Forelimb muscle (tissue), 1 donor: Measurements from ENCODE around the gene ZBTB18. TPM values are rescaled to one million over a fixed set of nuclear protein-coding genes. Genes with fewer than 3 reads are reported as not detected.
"Not testable (repeated sequence)": the region's sequence is repeated elsewhere in the genome, so short reads cannot be mapped to it uniquely, and the experiment has no call there.

Experiments
- DNase-seq: peaks from one replicate; pipeline ENCODE4 v3.0.0-alpha.2; 2013; ENCODE audit warnings: low read depth
- polyA plus RNA-seq: library from polyadenylated mRNA; unstranded; fragments of 120-200 nt; gene quantifications from one replicate; pipeline ENCODE4 v1.2.1, GENCODE V29; 2013; ENCODE audit not compliant: insufficient read length

ZBTB18 gene
- polyA plus RNA-seq, 1 donor, result 92.2 TPM

DNA sequence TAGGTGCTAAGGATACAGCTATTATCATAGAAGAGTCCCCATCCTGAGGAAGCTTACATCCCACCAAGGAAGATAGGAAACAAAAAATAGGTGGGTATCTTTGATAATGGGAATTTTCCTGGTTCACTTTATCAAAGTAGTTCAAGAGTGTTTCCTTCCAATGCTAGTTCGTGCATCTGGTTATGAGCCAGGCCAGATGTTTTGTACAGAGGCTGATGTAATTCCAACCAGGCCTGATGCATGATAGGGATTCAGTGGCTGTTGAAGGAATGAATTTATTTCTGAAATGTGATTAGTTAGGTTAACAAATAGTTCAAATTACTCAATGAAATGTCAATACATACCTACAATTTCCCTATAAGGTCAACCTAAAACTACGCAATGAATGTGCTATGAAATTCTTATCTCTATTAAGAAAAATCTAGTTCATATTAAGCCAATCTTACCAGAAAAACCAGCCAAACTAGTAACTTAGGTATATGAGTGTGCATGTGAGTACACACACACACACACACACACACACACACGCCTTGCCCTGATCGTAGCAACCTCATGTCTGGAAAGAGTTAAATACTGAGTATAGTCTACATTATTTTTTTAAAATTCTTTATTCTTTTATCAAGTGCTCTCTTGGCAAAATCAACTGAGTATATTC, 9.5 kb upstream of the ZBTB18 start:
- DNase-seq, result no peak

DNA sequence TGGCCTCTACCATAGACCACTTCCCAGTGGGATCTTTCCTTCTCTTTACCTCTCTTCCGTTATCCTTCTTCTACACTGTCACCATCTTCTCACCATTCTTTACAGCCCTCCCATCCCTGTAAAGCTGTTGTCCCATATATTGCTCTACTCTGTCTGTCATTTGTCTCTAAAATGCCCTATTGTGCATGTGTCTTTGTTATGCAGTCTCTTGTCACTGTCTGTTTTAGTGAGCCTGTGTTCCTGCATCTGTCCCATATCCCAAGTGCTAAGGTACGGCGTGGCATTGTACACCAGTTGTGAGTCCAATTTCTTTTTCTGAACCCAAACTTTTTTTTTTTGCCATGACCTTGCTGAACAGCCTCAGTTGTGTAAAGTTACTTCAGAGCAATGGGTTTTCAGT, 8.8 kb upstream of the ZBTB18 start:
- DNase-seq, result no peak

DNA sequence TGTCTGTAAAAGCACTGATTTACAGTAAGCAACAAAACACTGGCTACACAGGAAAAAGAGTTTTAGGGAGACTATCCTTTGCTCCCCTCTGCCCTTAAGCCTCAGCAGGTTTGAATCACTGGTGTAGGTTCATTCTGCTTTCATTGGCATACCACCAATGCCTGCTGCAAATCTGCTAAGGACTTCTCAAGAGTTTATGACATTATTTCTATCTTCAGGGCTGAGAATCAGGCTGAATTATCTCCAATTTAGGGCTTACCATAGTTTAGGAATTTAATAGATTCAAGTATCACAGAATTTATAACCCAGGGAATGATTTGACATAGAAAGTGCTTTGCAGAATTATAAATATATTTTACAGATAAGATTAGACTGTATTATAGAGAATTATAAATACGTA, 6.7 kb upstream of the ZBTB18 start:
- DNase-seq, result no peak

DNA sequence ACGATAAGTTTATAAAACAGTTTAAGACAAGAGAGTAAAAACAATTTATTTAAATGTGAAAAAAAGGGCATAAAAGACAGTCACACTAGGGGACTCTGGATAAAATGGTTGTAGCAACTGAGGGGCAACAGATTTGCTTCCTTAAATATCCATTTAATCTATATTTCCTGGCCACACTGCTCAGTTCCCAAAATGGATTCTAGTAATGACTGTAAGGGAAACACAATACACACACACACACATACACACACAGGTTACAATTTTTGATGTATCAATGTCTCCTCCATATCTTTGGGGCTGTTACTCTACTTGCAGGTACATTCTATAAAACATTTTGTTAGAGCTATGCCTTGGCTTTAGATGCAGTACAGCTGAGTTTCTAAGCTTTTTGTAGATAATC, 4.8 kb upstream of the ZBTB18 start:
- DNase-seq, result not testable (repeated sequence)

DNA sequence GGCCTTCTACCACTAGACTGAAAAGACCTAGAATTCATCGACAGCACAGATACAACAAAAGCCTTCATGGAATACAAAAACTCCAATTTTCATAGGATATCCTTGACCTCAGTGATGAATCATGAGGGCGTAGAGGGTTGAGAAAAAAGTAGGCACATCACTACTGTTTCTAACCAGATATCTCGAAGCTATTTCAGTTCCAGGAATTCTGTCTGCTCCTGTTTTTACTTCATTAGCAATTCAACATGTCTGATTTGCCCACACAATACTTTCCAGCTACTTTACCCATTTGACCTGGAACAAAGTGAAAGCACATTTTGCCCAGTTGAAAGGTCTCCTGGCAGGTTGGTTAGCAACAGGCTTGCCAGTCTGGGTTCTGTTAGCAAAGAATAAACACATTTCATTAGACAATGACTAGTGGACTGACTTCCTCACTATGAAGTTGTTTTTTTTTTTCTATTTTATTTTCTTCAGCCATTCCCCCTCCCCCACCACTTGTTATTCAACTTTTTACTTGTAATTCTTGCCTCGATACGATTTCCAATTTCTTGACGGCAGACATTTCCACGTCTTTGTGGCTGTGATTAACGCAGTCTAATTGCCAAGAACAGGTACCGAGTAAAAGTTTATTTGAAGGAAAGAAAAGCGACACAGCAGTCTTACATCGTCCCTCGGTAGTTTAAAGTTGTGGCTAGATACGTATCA, 4.0 kb upstream of the ZBTB18 start:
- DNase-seq, result no peak

DNA sequence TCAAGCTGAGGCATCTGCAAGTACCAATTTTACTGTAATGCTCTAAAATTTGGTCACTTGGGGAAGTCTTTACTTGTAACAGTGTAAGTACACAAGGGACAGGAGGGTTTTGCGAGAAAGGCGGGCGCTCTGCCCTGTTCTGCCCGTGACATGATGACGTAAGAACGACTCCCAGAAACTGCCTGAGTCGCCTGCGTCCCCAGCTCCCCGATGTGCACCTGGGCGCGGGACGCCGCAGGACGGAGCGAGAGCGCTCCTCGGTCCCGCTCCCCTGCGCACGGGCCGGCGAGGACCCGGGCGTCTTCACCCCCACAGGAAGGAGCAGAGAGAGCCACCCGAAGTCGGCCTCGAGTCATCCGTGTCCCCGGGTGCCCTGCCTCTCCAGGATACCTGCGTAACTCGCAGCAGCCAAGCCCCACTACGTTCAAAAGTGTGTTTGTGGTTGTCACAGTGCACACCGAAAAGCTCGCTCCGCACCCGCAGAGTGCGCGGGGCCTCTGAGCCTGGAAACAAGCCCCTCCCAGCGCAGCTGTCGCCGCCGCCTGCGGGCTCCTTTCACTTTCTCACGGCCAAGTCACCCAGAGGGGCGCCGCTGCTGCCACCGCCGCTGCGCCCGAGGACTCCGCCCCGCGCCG, 3.3 kb upstream of the ZBTB18 start:
- no peak for DNase-seq

DNA sequence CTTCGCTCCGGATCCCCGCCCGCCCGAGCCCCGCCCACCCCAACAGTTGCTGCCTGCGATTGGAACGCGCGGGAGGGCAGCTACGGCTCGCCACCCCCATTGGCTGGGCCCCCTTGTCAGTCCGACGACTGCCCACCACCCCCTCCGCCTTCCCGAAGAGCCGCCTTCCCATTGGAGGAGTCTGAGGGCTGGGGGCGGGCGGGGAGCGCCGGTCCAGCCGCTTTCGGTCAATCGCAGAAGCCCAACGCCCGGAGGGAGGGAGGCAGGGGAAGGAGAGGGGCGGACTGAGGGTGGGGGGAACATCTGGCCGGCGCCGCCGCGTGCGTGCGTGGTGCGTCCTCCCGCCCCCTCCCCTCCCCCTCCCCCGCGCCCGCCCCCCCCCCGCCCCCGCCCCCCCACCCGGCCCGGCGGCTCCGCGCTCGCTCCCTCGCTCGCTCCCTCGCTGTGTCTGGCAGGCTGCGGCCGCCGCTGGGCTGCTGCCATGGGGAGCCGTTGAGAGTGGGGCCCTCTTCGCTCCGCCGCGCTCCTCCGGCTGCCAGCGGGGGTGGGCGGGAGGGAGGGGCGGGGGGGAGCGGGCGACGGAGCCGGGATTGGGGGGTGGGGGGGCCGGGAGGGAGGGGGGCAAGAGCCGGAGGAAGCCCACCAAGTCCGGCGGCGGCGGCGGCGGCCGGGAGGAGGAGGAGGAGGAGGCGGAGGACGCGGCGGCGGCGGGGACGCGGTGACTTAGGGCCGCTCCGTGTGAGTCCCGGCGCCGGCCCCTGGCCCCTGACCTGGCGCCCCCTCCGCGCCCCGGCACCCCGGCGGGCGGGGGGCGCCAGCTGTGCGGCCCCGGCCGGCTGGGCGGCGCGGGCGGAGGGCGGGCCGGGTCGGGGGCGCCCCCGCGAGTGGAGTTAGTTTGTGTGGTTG, 2.6 kb upstream of the ZBTB18 start:
- peak; percentile 92 for DNase-seq

DNA sequence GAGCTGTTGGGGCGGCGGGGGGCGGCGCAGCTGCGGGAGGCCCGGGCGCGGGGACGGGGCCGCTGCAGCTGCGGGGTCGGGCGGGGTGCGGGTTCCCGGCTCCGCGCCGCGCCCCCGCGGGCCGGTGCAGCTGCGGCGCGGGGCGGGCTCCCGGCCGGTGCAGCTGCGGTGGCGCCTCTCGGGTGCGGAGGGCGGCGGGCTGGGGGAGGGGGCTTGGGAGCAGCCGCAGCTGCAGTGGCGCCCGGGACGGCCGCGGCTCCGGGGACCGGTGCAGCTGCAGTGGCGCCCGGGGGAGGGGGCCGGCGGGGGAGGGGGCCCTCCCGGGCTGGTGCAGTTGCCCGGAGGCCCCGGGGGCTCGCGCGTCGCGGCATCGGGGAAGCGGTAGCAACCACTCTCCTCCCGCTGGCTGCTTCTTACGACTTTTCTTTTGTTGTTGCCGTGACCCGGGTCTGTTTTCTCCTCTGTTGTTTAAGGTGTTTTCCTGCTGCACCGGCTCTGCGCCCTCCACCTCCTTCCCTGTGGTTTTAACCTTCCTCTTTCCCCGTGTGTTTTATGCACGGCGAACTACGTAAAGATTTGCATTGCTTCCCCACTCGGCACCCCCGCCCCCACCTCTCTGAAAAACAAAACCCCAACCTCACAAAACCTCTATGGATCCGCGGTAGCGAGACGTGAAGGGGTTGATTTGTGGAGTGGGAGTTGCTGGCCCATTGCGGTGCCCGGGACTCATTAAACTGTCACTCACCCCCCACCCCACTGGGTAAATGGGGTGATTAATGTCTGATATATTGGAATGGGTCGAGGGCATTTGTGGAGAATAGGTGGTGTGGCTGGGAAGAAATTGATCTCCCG, 1.7 kb upstream of the ZBTB18 start:
- no peak for DNase-seq

DNA sequence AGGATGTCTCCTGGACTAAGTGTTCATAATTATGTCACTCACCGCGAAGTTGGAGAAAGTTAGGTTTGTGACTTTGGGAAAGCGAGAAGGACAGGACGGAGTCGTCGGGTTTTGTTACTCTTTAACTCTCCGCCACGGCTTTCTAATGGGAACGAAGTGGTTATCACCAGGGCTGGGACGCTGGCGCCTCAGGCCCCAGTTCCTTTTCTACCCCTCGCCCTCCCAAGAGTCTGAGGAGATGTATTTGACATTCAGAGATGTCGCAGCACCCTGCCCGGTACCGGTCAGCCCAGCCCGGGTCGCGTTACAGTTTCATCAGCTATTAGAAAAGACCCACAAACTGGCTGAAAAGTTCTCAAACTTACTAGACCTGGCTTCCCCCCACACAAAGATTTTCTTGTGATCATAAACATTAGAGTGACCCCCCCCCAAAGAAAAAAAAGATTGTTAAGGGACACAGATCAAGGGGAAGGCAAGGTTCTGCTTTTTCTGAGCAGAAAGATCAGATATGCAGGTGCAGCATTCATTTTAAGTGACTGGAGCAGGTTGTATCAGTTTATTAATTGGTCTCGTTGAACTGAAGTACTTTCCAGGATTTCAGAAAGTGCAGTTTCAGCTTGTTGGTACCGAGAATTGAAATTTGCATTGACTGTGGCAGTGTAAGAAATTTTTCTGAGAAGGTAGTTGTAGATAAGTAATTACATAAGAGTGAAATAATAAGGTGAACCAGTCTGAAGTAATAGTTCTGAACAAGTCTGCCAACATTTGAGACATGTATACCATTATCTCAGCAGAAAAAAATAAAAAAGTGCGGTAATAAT, 859 bp upstream of the ZBTB18 start:
- DNase-seq, result no peak

DNA sequence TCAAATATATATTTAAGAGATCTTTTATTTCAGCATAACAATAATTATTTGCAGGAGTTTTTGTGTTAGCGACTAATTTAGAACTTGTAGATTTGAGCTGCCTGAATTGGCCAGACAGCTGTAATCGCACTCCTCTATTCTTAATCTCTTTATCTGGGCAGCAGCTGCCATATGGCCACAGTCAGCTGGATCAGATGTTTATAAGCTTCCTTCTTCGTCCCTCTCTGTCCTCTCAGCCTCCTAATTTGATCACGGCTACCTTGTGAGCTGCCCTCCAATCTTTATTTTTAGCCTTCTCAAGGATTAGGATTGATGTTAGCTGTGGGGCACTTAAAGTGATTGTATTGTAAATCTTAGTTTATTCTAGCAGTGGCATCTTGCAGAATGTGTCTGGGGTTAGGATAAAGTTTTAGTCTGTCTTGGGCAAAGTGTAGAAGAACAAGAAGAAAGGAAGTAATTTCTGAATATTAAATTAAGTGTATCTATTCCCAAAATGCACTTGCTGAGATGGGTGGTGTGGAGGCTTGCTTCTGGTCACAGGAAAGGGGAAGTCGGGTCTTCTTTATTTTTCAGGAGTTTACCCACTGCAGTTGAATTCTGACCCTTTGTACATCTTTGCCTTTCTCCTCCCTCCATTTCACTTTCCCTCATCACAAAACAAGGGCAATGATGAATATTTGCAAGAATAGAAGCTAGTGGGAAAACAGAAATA, 1.1 kb downstream of the ZBTB18 start:
- no peak for DNase-seq

DNA sequence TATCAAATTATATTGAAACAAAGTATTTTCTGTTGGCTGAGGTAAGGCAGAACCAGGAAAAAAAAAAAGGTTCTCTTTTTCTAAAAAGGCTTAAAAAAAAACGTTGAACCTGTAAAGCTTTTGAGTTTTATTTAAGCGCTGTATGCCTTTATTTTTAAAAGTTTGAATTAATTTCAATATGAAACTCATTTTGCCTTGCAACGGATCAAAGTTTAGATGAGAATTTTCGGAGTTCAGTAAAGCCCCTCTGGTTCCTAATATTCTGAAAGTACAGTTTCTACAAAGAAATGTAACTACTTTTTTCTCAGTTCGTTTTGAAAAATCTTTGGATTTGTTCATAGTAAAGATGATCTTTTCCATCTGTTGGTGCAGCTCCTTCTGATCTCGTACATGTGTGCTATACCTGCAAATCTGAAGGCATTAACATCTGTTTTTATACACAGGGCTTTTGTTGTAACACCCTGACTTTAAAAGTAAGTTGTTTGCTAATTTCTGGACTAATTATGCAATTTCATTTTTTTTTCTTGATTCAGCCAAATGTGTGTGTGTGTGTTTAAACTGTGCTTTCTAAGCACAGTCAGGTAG, 1.7 kb downstream of the ZBTB18 start:
- DNase-seq, result no peak

DNA sequence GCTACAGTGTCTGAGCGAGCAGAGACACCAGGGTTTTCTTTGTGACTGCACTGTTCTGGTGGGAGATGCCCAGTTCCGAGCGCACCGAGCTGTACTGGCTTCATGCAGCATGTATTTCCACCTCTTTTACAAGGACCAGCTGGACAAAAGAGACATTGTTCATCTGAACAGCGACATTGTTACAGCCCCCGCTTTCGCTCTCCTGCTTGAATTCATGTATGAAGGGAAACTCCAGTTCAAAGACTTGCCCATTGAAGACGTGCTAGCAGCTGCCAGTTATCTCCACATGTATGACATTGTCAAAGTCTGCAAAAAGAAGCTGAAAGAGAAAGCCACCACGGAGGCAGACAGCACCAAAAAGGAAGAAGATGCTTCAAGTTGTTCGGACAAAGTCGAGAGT, 2.7 kb downstream of the ZBTB18 start:
- no peak for DNase-seq

DNA sequence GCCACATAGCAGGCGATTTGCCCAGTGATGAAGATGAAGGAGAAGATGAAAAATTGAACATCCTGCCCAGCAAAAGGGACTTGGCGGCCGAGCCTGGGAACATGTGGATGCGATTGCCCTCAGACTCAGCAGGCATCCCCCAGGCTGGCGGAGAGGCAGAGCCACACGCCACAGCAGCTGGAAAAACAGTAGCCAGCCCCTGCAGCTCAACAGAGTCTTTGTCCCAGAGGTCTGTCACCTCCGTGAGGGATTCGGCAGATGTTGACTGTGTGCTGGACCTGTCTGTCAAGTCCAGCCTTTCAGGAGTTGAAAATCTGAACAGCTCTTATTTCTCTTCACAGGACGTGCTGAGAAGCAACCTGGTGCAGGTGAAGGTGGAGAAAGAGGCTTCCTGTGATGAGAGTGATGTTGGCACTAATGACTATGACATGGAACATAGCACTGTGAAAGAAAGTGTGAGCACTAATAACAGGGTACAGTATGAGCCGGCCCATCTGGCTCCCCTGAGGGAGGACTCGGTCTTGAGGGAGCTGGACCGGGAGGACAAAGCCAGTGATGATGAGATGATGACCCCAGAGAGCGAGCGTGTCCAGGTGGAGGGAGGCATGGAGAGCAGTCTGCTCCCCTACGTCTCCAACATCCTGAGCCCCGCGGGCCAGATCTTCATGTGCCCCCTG, 3.3 kb downstream of the ZBTB18 start:
- DNase-seq, result no peak

DNA sequence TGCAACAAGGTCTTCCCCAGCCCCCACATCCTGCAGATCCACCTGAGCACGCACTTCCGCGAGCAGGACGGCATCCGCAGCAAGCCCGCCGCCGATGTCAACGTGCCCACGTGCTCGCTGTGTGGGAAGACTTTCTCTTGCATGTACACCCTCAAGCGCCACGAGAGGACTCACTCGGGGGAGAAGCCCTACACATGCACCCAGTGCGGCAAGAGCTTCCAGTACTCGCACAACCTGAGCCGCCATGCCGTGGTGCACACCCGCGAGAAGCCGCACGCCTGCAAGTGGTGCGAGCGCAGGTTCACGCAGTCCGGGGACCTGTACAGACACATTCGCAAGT, 3.8 kb downstream of the ZBTB18 start:
- DNase-seq, result no peak

DNA sequence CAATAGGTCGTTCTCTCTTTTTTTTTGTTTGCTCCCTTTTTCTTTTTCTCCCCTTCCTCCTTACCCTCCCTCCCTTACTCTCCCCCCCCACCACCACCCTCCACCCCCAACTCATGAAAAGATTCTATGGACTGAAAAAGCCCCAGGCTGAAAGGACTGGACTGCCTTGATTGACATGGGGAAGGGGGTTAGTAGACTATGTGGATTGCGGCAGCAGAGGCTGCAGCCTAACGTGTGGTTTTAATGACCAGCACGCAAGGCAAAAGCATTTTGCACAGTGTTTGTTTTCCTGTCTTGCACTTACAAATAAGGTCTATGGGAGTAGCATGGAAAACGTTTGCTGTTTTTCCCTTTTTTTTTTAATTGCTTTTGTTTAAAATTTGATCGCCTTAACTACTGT, 5.5 kb downstream of the ZBTB18 start:
- no peak for DNase-seq

DNA sequence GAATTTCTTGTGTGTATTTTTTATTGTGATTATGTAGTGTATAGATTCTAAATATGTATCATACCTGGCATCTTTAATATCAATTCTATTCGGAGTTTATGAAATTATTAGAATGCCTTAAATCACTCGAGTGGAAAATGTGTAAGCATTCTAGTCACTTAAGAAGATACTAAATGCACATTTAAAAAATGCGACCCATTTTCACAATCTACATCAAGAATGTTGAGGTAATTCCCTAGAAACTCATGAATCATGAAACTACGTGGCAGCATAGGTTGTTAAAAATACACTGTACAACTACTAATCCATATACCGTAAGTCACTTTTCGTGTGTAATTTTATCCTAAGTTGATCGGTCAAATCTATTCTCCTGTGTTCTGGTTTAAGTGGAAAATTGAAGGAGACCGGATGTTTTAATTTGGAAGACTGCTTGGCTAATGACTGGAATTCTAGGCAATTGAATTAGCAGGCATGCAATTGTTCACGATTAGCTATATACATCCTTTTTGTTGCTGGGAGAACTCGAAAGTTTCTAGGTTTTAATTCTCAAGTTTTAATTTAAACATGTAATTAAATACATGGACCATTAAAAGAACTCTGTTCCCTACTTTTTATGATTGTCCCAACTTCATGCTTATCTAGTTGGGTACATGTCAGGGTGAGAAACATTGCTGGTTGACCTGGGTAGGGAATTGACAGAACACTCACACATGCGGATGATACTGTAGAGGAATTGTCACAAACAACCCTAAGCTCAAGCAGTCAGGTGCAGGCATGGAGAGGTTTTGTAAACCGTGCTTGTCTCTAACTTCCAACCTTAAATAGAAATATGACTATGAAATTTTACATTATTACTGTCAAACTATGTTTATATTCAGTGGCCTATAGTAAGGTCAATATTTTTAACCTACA, 6.6 kb downstream of the ZBTB18 start:
- no peak for DNase-seq

DNA sequence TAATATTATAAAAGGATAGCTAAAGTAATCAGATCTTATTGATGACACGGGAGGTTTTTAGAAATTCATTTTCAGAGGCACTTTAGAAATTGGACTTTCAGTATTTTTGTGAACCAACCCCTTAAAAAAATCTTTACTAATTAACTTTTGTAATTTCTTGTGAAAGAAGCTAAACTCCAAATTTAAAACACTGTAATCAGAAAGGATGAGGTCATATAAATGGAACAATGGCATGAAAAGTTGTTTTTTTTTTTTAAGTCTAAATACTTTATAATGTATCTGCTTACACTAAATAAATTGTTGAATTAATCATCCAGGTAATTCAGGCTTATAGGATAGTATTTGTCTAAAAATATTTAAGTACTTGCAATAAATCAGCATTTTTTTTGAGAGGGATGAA, 9.0 kb downstream of the ZBTB18 start:
- DNase-seq, result no peak

DNA sequence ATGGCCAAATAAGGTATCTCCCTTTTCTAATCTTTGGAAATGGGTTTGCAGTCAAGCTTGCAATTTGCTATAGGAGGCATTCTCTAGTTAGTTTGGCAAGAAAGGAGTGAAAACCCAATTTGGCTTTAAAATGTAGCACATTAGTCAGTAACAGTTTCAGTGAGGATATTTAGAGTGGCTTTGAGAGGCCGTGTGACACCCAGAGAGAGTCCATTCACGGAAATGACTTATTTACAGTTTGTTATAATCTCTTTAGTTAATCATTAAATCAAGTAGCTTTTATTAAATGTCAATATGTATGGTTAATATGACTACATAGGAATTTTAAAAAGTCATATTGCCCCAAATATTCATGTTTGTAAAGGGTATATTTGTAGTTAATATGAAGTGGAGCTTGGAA, 9.6 kb downstream of the ZBTB18 start:
- DNase-seq, result no peak
